SK-N-SH treated with all-trans-retinoic acid at 6 μM for 48 hours (cell line): ENCODE results near the gene GNPTAB.

ENCODE experiments used
- ESRRG ChIP-seq: fragments of 250-450 bp; sonication (Bioruptor Pico); IDR thresholded peaks from 2 replicates; pipeline ENCODE4 v1.6.1; 2021; ENCODE audit warnings: mild to moderate bottlenecking
- GLIS3 ChIP-seq: fragments of 250-450 bp; sonication (Bioruptor Pico); IDR thresholded peaks from 2 replicates; pipeline ENCODE4 v1.5.0; 2020; ENCODE audit warnings: mild to moderate bottlenecking, moderate library complexity
- OSR1 ChIP-seq: fragments of 250-450 bp; sonication (Bioruptor Pico); IDR thresholded peaks from 2 replicates; pipeline ENCODE4 v1.8.0; 2022; ENCODE audit warnings: moderate library complexity, mild to moderate bottlenecking, inconsistent platforms
- PATZ1 ChIP-seq: fragments of 250-450 bp; sonication (Bioruptor Pico); IDR thresholded peaks from 2 replicates; pipeline ENCODE4 v1.8.0; 2020; ENCODE audit warnings: mild to moderate bottlenecking, moderate library complexity, borderline replicate concordance
- PPARA ChIP-seq: fragments of 250-450 bp; sonication (Bioruptor Pico); IDR thresholded peaks from 2 replicates; pipeline ENCODE4 v1.5.0; 2020; ENCODE audit warnings: mild to moderate bottlenecking, borderline replicate concordance
- SNAI2 ChIP-seq: fragments of 250-450 bp; sonication (Bioruptor Pico); IDR thresholded peaks from 2 replicates; pipeline ENCODE4 v1.5.0; 2020; ENCODE audit warnings: mild to moderate bottlenecking, moderate library complexity
- TCF4 ChIP-seq: fragments of 250-450 bp; sonication (Bioruptor Pico); IDR thresholded peaks from 2 replicates; pipeline ENCODE4 v1.8.0; 2021; ENCODE audit warnings: mild to moderate bottlenecking, moderate library complexity, borderline replicate concordance
- TOX ChIP-seq: fragments of 250-450 bp; sonication (Bioruptor Pico); IDR thresholded peaks from 2 replicates; pipeline ENCODE4 v1.8.0; 2021; ENCODE audit warnings: mild to moderate bottlenecking, moderate library complexity, borderline replicate concordance
- ZFP30 ChIP-seq: fragments of 450-650 bp; formaldehyde crosslinking; IDR thresholded peaks from 2 replicates; pipeline ENCODE4 v1.5.0; 2022; ENCODE audit warnings: mild to moderate bottlenecking, moderate library complexity
- TF ChIP-seq, protein P1 (sequence below): fragments of 250-450 bp; sonication (Bioruptor Pico); IDR thresholded peaks from 2 replicates; pipeline ENCODE4 v1.5.0; 2020; ENCODE audit warnings: mild to moderate bottlenecking, moderate library complexity

DNA sequence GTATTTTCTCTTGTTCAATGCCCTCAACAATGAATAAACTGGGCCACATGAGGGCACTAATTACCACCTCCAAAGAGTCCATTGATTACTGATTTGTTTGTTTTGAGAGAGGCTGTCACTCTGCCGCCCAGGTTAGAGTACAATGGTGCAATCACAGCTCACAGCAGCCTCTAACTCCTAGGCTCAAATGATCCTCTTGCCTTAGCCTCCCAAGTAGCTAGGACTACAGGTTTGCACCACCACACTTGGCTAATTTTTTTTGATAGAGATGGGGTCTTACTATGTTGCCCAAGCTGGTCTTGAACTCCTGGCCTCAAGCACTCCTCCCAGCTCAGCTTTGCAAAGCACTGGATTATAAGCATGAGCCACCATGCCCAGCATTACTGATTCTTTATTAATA, 63.2 kb downstream of the GNPTAB start:
- TF ChIP-seq GLIS3 (CRISPR knock-in tag), result no peak
- TF ChIP-seq, protein P1, sequence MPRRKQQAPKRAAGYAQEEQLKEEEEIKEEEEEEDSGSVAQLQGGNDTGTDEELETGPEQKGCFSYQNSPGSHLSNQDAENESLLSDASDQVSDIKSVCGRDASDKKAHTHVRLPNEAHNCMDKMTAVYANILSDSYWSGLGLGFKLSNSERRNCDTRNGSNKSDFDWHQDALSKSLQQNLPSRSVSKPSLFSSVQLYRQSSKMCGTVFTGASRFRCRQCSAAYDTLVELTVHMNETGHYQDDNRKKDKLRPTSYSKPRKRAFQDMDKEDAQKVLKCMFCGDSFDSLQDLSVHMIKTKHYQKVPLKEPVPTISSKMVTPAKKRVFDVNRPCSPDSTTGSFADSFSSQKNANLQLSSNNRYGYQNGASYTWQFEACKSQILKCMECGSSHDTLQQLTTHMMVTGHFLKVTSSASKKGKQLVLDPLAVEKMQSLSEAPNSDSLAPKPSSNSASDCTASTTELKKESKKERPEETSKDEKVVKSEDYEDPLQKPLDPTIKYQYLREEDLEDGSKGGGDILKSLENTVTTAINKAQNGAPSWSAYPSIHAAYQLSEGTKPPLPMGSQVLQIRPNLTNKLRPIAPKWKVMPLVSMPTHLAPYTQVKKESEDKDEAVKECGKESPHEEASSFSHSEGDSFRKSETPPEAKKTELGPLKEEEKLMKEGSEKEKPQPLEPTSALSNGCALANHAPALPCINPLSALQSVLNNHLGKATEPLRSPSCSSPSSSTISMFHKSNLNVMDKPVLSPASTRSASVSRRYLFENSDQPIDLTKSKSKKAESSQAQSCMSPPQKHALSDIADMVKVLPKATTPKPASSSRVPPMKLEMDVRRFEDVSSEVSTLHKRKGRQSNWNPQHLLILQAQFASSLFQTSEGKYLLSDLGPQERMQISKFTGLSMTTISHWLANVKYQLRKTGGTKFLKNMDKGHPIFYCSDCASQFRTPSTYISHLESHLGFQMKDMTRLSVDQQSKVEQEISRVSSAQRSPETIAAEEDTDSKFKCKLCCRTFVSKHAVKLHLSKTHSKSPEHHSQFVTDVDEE (CRISPR knock-in tag), result no peak
- TF ChIP-seq PATZ1, result no peak
- TF ChIP-seq TOX (CRISPR knock-in tag), result no peak
- TF ChIP-seq OSR1, result no peak
- TF ChIP-seq TCF4, result no peak
- TF ChIP-seq ZFP30 (CRISPR knock-in tag), result no peak
- TF ChIP-seq PPARA (CRISPR knock-in tag), result no peak
- no peak for TF ChIP-seq SNAI2 (CRISPR knock-in tag)
- TF ChIP-seq ESRRG (CRISPR knock-in tag), result no peak
